Measurements from ENCODE around the gene NETO2.

Gene NETO2

GRCh38 chr16:47082099-47082865 lies 61.5 kb downstream of the NETO2 start:
- Histone ChIP-seq H2BK5ac (ENCODE audit: low read depth, low read length, poor library complexity, severe bottlenecking) (no peak overlapping the region), H2AFZ (ENCODE audit: low read depth, low read length) (no peak overlapping the region), H3K4me3 (ENCODE audit: insufficient read depth in 1 of 2, low read depth in 1 of 2, low read length in 2 of 2) (no peak overlapping the region), H2BK15ac (ENCODE audit: low read depth, poor library complexity, severe bottlenecking) (no peak overlapping the region), H2BK12ac (ENCODE audit: low read length in 2 of 2) (no peak overlapping the region), H3K4me2 (ENCODE audit: low read length, poor library complexity, severe bottlenecking) (no peak overlapping the region), H2BK120ac (ENCODE audit: low read depth, low read length) (no peak overlapping the region), H4K91ac (ENCODE audit: low read length) (no peak overlapping the region), H3K4me1 (ENCODE audit: control insufficient read depth, insufficient read depth, low read depth, low read length) (peaks cover 2% of the 10 kb centered on the region), H3K4ac (ENCODE audit: low read depth in 1 of 2, low read length in 2 of 2) (no peak overlapping the region), H3K9me3 (ENCODE audit: control insufficient read depth, low read length) (no peaks in the 10 kb centered on the region), H3K27ac (ENCODE audit: low read length, poor library complexity, severe bottlenecking) (no peak overlapping the region), H3K9ac (ENCODE audit: low read length) (no peak overlapping the region), H4K8ac (ENCODE audit: low read length) (no peak overlapping the region), H3K36me3 (ENCODE audit: control insufficient read depth in 1 of 2, insufficient read depth in 2 of 2, low read depth in 1 of 2, low read length in 2 of 2) (no peaks in the 10 kb centered on the region), H3K27me3 (ENCODE audit: control insufficient read depth in 1 of 2, insufficient read depth in 1 of 2, low read length in 2 of 2) (no peaks in the 10 kb centered on the region), H3K23ac (ENCODE audit: low read length in 2 of 2) (no peak overlapping the region), H3K14ac (ENCODE audit: low read length in 2 of 2) (no peak overlapping the region), H2AK5ac (ENCODE audit: low read length, severe bottlenecking) (no peak overlapping the region), H3K18ac (ENCODE audit: low read depth in 1 of 2, low read length in 2 of 2) (no peak overlapping the region), H3K79me1 (replicated peaks; ENCODE audit: low read length, poor library complexity, severe bottlenecking) (no peaks in the 10 kb centered on the region)
- no peak for DNase-seq
- no CpG with 5 or more reads among the region's 2 CpGs for WGBS

GRCh38 chr16:47081115-47081514 lies 62.6 kb downstream of the NETO2 start:
- no peaks in the 10 kb centered on the region for H3K36me3 ChIP-seq (ENCODE audit: control insufficient read depth in 1 of 2, insufficient read depth in 2 of 2, low read depth in 1 of 2, low read length in 2 of 2)
- H2BK15ac ChIP-seq (ENCODE audit: low read depth, poor library complexity, severe bottlenecking): no peak overlapping the region
- H2AK5ac ChIP-seq (ENCODE audit: low read length, severe bottlenecking): no peak overlapping the region
- H3K23ac ChIP-seq (ENCODE audit: low read length in 2 of 2): no peak overlapping the region
- no peak overlapping the region for H4K91ac ChIP-seq (ENCODE audit: low read length)
- H3K9me3 ChIP-seq (ENCODE audit: control insufficient read depth, low read length): no peaks in the 10 kb centered on the region
- H3K4me3 ChIP-seq (ENCODE audit: insufficient read depth in 1 of 2, low read depth in 1 of 2, low read length in 2 of 2): no peak overlapping the region
- H2BK12ac ChIP-seq (ENCODE audit: low read length in 2 of 2): no peak overlapping the region
- H3K4ac ChIP-seq (ENCODE audit: low read depth in 1 of 2, low read length in 2 of 2): no peak overlapping the region
- no peak overlapping the region for H3K14ac ChIP-seq (ENCODE audit: low read length in 2 of 2)
- no peaks in the 10 kb centered on the region for H3K79me1 ChIP-seq (replicated peaks; ENCODE audit: low read length, poor library complexity, severe bottlenecking)
- H3K18ac ChIP-seq (ENCODE audit: low read depth in 1 of 2, low read length in 2 of 2): no peak overlapping the region
- no peak overlapping the region for H2AFZ ChIP-seq (ENCODE audit: low read depth, low read length)
- H3K27me3 ChIP-seq (ENCODE audit: control insufficient read depth in 1 of 2, insufficient read depth in 1 of 2, low read length in 2 of 2): no peaks in the 10 kb centered on the region
- H3K27ac ChIP-seq (ENCODE audit: low read length, poor library complexity, severe bottlenecking): no peak overlapping the region
- no peak overlapping the region for H3K4me2 ChIP-seq (ENCODE audit: low read length, poor library complexity, severe bottlenecking)
- peaks cover 2% of the 10 kb centered on the region for H3K4me1 ChIP-seq (ENCODE audit: control insufficient read depth, insufficient read depth, low read depth, low read length)
- no peak overlapping the region for H2BK5ac ChIP-seq (ENCODE audit: low read depth, low read length, poor library complexity, severe bottlenecking)
- no peak overlapping the region for H4K8ac ChIP-seq (ENCODE audit: low read length)
- no peak for DNase-seq
- no peak overlapping the region for H3K9ac ChIP-seq (ENCODE audit: low read length)
- no peak overlapping the region for H2BK120ac ChIP-seq (ENCODE audit: low read depth, low read length)
- WGBS: no CpG with 5 or more reads among the region's 1 CpG

GRCh38 chr16:47079860-47080259 lies 63.9 kb downstream of the NETO2 start:
- H3K9ac ChIP-seq (ENCODE audit: low read length): no peak overlapping the region
- no peak overlapping the region for H2AFZ ChIP-seq (ENCODE audit: low read depth, low read length)
- no peak overlapping the region for H2BK5ac ChIP-seq (ENCODE audit: low read depth, low read length, poor library complexity, severe bottlenecking)
- H3K23ac ChIP-seq (ENCODE audit: low read length in 2 of 2): no peak overlapping the region
- WGBS: 98% methylated on average over 2 of the region's 5 CpGs
- H2BK12ac ChIP-seq (ENCODE audit: low read length in 2 of 2): no peak overlapping the region
- no peak for DNase-seq
- no peak overlapping the region for H3K4me3 ChIP-seq (ENCODE audit: insufficient read depth in 1 of 2, low read depth in 1 of 2, low read length in 2 of 2)
- no peak overlapping the region for H3K14ac ChIP-seq (ENCODE audit: low read length in 2 of 2)
- H3K4me1 ChIP-seq (ENCODE audit: control insufficient read depth, insufficient read depth, low read depth, low read length): peaks cover 2% of the 10 kb centered on the region
- no peaks in the 10 kb centered on the region for H3K36me3 ChIP-seq (ENCODE audit: control insufficient read depth in 1 of 2, insufficient read depth in 2 of 2, low read depth in 1 of 2, low read length in 2 of 2)
- no peak overlapping the region for H4K91ac ChIP-seq (ENCODE audit: low read length)
- H3K18ac ChIP-seq (ENCODE audit: low read depth in 1 of 2, low read length in 2 of 2): no peak overlapping the region
- no peak overlapping the region for H2BK15ac ChIP-seq (ENCODE audit: low read depth, poor library complexity, severe bottlenecking)
- no peak overlapping the region for H2BK120ac ChIP-seq (ENCODE audit: low read depth, low read length)
- no peak overlapping the region for H3K4me2 ChIP-seq (ENCODE audit: low read length, poor library complexity, severe bottlenecking)
- H3K79me1 ChIP-seq (replicated peaks; ENCODE audit: low read length, poor library complexity, severe bottlenecking): no peaks in the 10 kb centered on the region
- H2AK5ac ChIP-seq (ENCODE audit: low read length, severe bottlenecking): no peak overlapping the region
- H3K27me3 ChIP-seq (ENCODE audit: control insufficient read depth in 1 of 2, insufficient read depth in 1 of 2, low read length in 2 of 2): no peaks in the 10 kb centered on the region
- no peaks in the 10 kb centered on the region for H3K9me3 ChIP-seq (ENCODE audit: control insufficient read depth, low read length)
- no peak overlapping the region for H4K8ac ChIP-seq (ENCODE audit: low read length)
- no peak overlapping the region for H3K4ac ChIP-seq (ENCODE audit: low read depth in 1 of 2, low read length in 2 of 2)
- no peak overlapping the region for H3K27ac ChIP-seq (ENCODE audit: low read length, poor library complexity, severe bottlenecking)

- Histone ChIP-seq H3K4me1 (ENCODE audit: control insufficient read depth, insufficient read depth, low read depth, low read length) (peaks cover 2% of the 10 kb centered on the region), H3K4me3 (ENCODE audit: insufficient read depth in 1 of 2, low read depth in 1 of 2, low read length in 2 of 2) (no peak overlapping the region), H3K4ac (ENCODE audit: low read depth in 1 of 2, low read length in 2 of 2) (no peak overlapping the region), H2AK5ac (ENCODE audit: low read length, severe bottlenecking) (no peak overlapping the region), H3K18ac (ENCODE audit: low read depth in 1 of 2, low read length in 2 of 2) (no peak overlapping the region), H2AFZ (ENCODE audit: low read depth, low read length) (no peak overlapping the region), H4K91ac (ENCODE audit: low read length) (no peak overlapping the region), H2BK15ac (ENCODE audit: low read depth, poor library complexity, severe bottlenecking) (no peak overlapping the region), H3K14ac (ENCODE audit: low read length in 2 of 2) (no peak overlapping the region), H3K27ac (ENCODE audit: low read length, poor library complexity, severe bottlenecking) (no peak overlapping the region), H3K4me2 (ENCODE audit: low read length, poor library complexity, severe bottlenecking) (peak overlapping the region; percentile 47), H2BK5ac (ENCODE audit: low read depth, low read length, poor library complexity, severe bottlenecking) (no peak overlapping the region), H2BK120ac (ENCODE audit: low read depth, low read length) (no peak overlapping the region), H3K9ac (ENCODE audit: low read length) (no peak overlapping the region), H3K27me3 (ENCODE audit: control insufficient read depth in 1 of 2, insufficient read depth in 1 of 2, low read length in 2 of 2) (peaks cover 0 to 6% of the 10 kb centered on the region in 2 experiments), H3K36me3 (ENCODE audit: control insufficient read depth in 1 of 2, insufficient read depth in 2 of 2, low read depth in 1 of 2, low read length in 2 of 2) (no peaks in the 10 kb centered on the region), H2BK12ac (ENCODE audit: low read length in 2 of 2) (no peak overlapping the region), H3K79me1 (replicated peaks; ENCODE audit: low read length, poor library complexity, severe bottlenecking) (no peaks in the 10 kb centered on the region), H3K23ac (ENCODE audit: low read length in 2 of 2) (no peak overlapping the region), H3K9me3 (ENCODE audit: control insufficient read depth, low read length) (peaks cover 3% of the 10 kb centered on the region), H4K8ac (ENCODE audit: low read length) (no peak overlapping the region)
- no peak for DNase-seq
- 92% methylated on average over 6 of the region's 6 CpGs for WGBS
Observed at GRCh38 chr16:47073223-47074155, 70.3 kb downstream of the NETO2 start.
